Mucosa of rectum (tissue), 2 donors: ENCODE data around the gene OTOP1.
"Not testable (repeated sequence)": the region's sequence is repeated elsewhere in the genome, so short reads cannot be mapped to it uniquely, and the experiment has no call there.

Experiments
- H3K27ac ChIP-seq, 2 donors: one replicate each; pipeline ENCODE4 v1.7.0; 2013; ENCODE audit warnings: inconsistent platforms in 2 of 2, low read depth in 2 of 2, low read length in 2 of 2
- H3K27me3 ChIP-seq, 2 donors: one replicate each; pipeline ENCODE4 v1.7.0; 2013; ENCODE audit warnings: low read length in 2 of 2; ENCODE audit not compliant: control insufficient read depth in 2 of 2, insufficient read depth in 2 of 2
- H3K36me3 ChIP-seq, 2 donors: one replicate each; pipeline ENCODE4 v1.7.0; 2013; ENCODE audit warnings: low read length in 2 of 2; ENCODE audit not compliant: control insufficient read depth in 2 of 2, insufficient read depth in 2 of 2
- H3K4me1 ChIP-seq, 2 donors: one replicate each; pipeline ENCODE4 v1.7.0; 2013; ENCODE audit warnings: low read length in 2 of 2, mild to moderate bottlenecking in 1 of 2; ENCODE audit not compliant: control insufficient read depth in 2 of 2, insufficient read depth in 2 of 2
- H3K4me3 ChIP-seq, 2 donors: one replicate each; pipeline ENCODE4 v1.7.0; 2013; ENCODE audit warnings: low read length in 2 of 2
- H3K9ac ChIP-seq, 2 donors: one replicate each; pipeline ENCODE4 v1.7.0; 2013; ENCODE audit warnings: low read length in 2 of 2, low read depth in 1 of 2, mild to moderate bottlenecking in 1 of 2
- H3K9me3 ChIP-seq, 2 donors: one replicate each; pipeline ENCODE4 v1.7.0; 2013; ENCODE audit warnings: low read length in 2 of 2; ENCODE audit not compliant: control insufficient read depth in 2 of 2
- donor health status: healthy.
- donor health status: Normal muscosa, but diverticular disease.

The OTOP1 gene

DNA sequence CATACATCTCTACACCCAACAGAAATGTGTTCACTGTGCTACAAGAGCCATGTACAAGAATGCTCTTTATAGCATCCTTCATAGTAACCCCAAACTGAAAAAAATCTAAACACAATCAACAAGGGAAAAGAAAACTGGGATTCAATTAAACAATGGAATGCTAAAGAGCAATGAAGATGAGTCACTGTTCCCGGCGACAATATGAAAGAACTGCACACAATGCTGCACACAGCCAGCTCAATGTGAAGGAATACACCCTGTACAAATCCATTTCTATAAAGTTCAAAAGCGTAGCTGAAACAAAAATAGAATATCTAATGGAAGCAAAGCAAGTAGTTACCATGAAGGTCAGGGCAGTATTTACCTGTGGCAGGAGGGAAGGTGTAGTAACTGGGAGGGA is 12.8 kb upstream of the OTOP1 start:
- H3K4me3 ChIP-seq, H3K4me1 ChIP-seq, H3K27me3 ChIP-seq, H3K9ac ChIP-seq, H3K9me3 ChIP-seq, H3K27ac ChIP-seq: not testable (repeated sequence)
- peaks cover 38 to 44% of the 10 kb centered on the region in 2 donors for H3K36me3 ChIP-seq

DNA sequence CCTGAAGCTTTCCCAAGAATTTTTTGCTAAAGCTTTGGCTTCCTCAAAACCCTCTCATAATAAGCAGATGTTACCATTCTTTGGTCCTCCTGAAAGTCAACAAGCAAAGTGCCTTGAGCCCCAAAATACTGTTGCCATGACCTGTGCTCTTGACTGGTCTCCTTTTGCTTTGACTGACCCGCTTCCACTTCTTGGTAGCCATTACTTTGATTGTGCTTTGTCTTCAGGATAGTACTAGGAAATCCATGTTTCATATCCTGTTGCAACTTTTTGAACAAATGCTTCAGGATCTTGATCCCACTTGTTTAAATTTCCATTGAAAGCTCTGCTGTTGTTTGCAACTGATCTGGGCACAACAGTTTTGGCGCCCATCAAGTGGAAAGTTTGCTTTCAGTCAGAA is 6.9 kb upstream of the OTOP1 start:
- no peaks in the 10 kb centered on the region for H3K4me1 ChIP-seq

DNA sequence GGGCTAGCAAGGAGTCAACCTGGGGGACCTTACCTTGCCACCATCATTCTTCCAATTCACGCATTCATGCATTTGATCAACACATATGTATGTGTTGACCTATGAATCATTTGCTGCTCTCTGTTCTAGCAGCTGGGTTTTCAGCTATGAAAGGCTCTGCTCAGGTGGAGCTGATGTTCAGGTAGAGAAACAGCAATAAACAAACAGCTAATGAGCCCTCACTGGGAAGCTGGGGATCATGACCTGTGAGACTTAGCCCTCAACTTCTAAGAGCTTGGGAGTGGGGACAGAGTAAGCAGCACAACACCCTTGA is 1.6 kb upstream of the OTOP1 start:
- no peaks in the 10 kb centered on the region for H3K4me1 ChIP-seq
- H3K9me3 ChIP-seq: peaks cover 0 to under 1% of the 10 kb centered on the region in 2 donors
- H3K27ac ChIP-seq: no peak overlapping the region
- no peak overlapping the region for H3K9ac ChIP-seq
- H3K4me3 ChIP-seq: no peak overlapping the region
- H3K36me3 ChIP-seq: no peaks in the 10 kb centered on the region
- H3K27me3 ChIP-seq: peaks cover 4 to 9% of the 10 kb centered on the region in 2 donors

More for the DNA sequence above, 6.9 kb upstream of the OTOP1 start:
- Histone ChIP-seq H3K9ac (no peak overlapping the region), H3K36me3 (peaks cover 8 to 15% of the 10 kb centered on the region in 2 donors), H3K4me3 (no peak overlapping the region), H3K27ac (no peak overlapping the region), H3K27me3 (no peaks in the 10 kb centered on the region), H3K9me3 (peaks cover 0 to 5% of the 10 kb centered on the region in 2 donors)

DNA sequence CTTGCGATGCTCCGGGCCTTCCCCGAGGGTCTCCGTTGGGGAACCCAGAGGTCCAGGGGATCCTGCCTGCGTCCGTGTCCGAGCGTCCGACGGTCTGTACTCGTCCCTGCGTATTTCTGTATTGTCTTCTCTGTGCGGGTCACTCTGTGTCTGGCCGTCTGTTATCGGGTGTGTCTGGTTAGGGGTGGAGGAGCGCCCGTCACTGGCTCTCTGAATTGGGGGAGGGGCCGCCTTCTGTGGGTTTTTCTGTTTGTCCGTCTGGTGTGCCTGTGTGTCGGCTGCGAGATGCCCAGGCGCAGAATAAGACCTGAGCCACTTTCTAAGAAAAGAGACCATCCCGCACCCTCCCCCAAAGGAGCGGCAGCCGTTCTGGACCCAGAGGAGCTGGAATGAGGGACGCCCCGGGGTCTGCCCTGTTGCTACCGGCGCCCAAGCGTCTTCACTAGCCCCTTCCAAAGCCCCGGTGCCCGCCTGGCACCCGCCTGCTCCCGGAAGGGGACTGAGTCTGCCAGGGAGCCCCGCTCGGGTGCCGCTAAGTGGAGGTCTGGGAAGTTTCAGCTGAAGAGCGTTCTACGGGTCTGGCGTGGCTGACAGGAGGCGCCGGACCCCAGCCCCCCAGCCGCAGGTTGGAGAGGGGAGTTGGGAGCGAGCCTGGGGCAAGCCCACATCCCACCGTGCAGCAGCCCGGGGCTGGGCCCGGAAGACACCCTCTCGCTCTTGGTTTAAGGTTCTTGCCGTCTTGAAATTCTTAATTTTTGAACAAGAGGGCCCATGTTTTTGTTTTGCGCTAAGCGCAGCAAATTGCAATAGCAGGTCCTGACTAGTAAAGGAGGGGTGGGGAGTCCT is 1.0 kb upstream of the OTOP1 start:
- Histone ChIP-seq H3K9ac (no peak overlapping the region), H3K27me3 (peaks cover 4 to 9% of the 10 kb centered on the region in 2 donors), H3K4me3 (no peak overlapping the region), H3K27ac (no peak overlapping the region), H3K4me1 (no peaks in the 10 kb centered on the region), H3K9me3 (no peaks in the 10 kb centered on the region), H3K36me3 (no peaks in the 10 kb centered on the region)

DNA sequence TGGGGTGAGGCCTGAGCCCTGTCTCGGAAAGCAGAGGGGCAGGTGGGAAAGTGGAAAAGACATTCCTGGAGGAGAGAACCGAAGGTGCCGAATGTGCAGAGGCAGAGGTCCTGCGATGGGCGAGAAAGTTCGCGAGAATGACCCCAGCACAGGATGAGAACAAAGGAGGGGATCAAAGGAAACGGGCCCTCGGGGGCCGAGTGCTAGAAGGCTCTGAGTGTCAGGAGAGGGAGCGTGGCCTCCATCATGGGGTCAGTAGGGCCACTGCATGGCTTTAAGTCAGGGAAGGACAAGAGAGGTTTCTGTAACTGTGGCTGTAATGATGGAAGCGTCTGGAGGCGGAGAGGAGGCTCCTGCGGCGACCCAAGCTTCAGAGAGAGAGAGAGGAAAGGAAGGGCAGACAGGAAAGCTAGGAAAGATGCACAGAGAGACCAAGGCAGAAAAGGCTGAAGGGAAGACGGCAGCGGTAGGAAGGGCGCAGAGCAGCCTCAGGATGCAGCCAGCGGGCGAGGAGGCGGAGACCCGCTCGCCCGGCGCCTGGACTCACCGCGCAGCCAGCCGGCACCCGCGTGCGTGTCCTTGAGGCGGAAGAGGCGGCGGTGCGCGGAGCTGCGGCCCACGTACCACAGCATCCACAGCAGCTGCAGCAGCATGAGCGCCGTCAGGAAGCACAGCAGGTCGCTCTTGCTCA is 669 bp downstream of the OTOP1 start:
- H3K27ac ChIP-seq: no peak overlapping the region
- H3K36me3 ChIP-seq: no peaks in the 10 kb centered on the region
- H3K4me1 ChIP-seq: no peaks in the 10 kb centered on the region
- H3K4me3 ChIP-seq: no peak overlapping the region
- no peaks in the 10 kb centered on the region for H3K9me3 ChIP-seq
- H3K9ac ChIP-seq: no peak overlapping the region
- H3K27me3 ChIP-seq: peaks cover 4 to 9% of the 10 kb centered on the region in 2 donors

DNA sequence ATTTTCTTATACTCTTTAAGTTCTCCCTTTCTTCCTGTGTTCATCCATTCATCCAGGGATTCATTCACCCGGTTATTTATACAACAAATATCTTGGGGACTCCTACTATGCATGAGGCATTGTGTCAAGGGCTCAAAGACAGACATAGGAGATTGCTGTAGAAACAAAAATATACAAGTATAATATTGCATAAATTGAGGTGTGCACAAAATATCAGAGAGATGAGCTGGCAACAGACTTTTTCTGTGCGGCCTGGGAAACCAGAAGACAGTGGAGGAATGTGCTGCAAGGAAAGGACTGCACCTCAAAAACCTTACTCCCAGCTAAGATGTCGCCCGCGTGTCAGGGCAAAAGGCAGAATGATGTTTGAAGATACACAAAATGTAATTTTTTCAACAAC is 9.6 kb downstream of the OTOP1 start:
- Histone ChIP-seq H3K4me1 (no peaks in the 10 kb centered on the region), H3K36me3 (no peaks in the 10 kb centered on the region), H3K9ac (no peak overlapping the region), H3K9me3 (no peaks in the 10 kb centered on the region), H3K27me3 (no peaks in the 10 kb centered on the region), H3K27ac (no peak overlapping the region), H3K4me3 (no peak overlapping the region)

DNA sequence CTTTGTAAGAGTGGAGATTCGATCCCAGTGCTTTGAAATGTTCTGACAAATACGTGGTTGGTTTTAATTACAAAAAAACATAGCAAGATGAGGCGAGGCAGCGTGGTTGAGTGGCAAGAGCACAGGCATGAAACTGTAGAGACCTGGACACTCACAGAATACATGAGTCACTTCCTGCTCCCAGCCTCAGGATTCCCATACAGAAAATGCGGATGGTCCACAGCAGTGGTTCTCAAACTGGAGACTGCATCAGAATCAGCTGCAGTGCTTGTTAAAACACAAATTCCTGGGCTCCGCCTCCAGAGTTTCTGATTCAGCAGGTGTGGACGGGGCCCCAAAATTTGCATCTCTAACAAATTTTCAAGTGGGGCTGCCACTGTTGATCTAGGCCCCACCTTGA is 10.1 kb downstream of the OTOP1 start:
- Histone ChIP-seq H3K36me3 (no peaks in the 10 kb centered on the region), H3K9me3 (no peaks in the 10 kb centered on the region), H3K9ac (no peak overlapping the region), H3K27me3 (no peaks in the 10 kb centered on the region), H3K4me3 (no peak overlapping the region), H3K27ac (no peak overlapping the region), H3K4me1 (no peaks in the 10 kb centered on the region)

DNA sequence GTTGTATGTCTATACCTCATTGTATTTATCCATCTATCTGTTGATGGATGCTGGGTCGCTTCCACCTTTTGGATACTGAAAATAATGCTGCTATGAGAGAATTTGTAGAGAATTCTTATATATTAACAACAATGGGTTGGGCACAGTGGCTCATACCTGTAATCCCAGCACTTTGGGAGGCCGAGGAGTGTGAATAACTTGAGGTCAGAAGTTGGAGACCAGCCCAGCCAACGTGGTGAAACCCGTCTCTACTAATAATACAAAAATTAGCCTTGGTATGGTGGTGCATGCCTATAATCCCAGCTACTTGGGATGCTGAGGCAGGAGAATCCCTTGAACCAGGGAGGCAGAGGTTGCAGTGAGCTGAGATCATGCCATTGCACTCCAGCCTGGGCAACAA is 13.1 kb downstream of the OTOP1 start:
- not testable (repeated sequence) for H3K4me1 ChIP-seq, H3K27ac ChIP-seq, H3K4me3 ChIP-seq, H3K9me3 ChIP-seq, H3K27me3 ChIP-seq, H3K36me3 ChIP-seq, H3K9ac ChIP-seq

DNA sequence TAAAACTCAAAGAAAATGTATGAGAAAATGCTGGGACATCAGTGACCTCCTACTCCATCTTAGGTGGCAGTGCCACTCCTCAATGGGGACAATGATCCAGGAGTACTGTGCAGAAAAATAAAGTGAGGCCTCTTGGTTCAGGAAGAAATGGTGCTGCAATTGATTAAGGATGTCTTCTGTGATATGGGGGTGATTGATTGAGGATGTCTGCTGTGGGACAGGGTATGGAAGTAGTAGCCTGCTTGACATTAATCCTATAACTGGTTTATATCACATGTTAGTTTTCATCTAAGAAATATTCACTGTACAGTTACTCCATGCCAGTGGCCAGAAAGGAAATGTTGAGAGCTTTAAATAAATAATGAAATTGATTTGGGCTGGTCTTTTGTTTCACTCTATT is 20.5 kb downstream of the OTOP1 start:
- H3K4me3 ChIP-seq: no peak overlapping the region
- H3K27ac ChIP-seq: no peak overlapping the region
- H3K27me3 ChIP-seq: peaks cover 2 to 4% of the 10 kb centered on the region in 2 donors
- H3K36me3 ChIP-seq: no peaks in the 10 kb centered on the region
- H3K4me1 ChIP-seq: no peaks in the 10 kb centered on the region
- H3K9ac ChIP-seq: no peak overlapping the region
- no peaks in the 10 kb centered on the region for H3K9me3 ChIP-seq

DNA sequence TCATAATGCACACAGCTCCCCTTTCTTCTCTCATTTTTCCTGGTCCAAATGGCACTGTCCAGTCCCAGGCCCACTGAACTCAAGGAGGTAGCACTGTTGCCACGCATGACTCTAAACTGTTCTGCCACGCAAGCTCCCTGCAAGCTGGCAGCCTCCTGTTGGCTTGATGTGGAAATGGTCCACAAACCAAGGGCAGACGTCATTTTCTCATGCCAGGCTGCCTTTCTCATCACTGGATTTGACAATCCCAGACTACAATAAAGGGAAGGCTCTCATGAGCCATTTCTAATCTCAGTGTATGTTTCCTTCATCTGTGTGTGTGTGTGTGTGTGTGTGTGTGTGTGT is 22.4 kb downstream of the OTOP1 start:
- Histone ChIP-seq H3K9ac (no peak overlapping the region), H3K9me3 (no peaks in the 10 kb centered on the region), H3K27ac (no peak overlapping the region), H3K4me3 (no peak overlapping the region), H3K4me1 (no peaks in the 10 kb centered on the region), H3K36me3 (no peaks in the 10 kb centered on the region), H3K27me3 (peaks cover 0 to 2% of the 10 kb centered on the region in 2 donors)
